Measurements from ENCODE around the gene UBR4.
"Not testable (repeated sequence)": the region's sequence is repeated elsewhere in the genome, so short reads cannot be mapped to it uniquely, and the experiment has no call there.

The UBR4 gene

GRCh38 chr1:19220991-19221390 lies 10.9 kb upstream of the UBR4 start:
- Histone ChIP-seq H3K27me3 (no peaks in the 10 kb centered on the region), H3K36me3 (peaks cover 97% of the 10 kb centered on the region), H3K4me2 (peak overlapping the region; percentile 36; the same call in 1 of the 2 replicates), H3K4me1 (peaks cover 18% of the 10 kb centered on the region), H3K27ac (peak overlapping the region; percentile 30; the same call in 1 of the 2 replicates), H3K4me3 (no peak overlapping the region), H3K9me3 (no peaks in the 10 kb centered on the region), H3K9ac (0 out of 2 replicates have a peak overlapping the region, but pooled peaks have one; percentile 38), H4K20me1 (peaks cover 85% of the 10 kb centered on the region)
- no peak for TF ChIP-seq Cebpa-rat (IDR thresholded peaks at IDR 0.05)

GRCh38 chr1:19220080-19220846 lies 10.2 kb upstream of the UBR4 start:
- peak overlapping the region; percentile 36 for H3K4me2 ChIP-seq
- H3K36me3 ChIP-seq: peaks cover 97% of the 10 kb centered on the region
- H3K4me1 ChIP-seq: peaks cover 18% of the 10 kb centered on the region
- H3K9ac ChIP-seq: no peak overlapping the region
- peaks cover 92% of the 10 kb centered on the region for H4K20me1 ChIP-seq
- H3K27ac ChIP-seq: peak overlapping the region; percentile 30
- no peak overlapping the region for H3K4me3 ChIP-seq
- TF ChIP-seq Cebpa-rat (IDR thresholded peaks at IDR 0.05): no peak
- H3K27me3 ChIP-seq: no peaks in the 10 kb centered on the region
- no peaks in the 10 kb centered on the region for H3K9me3 ChIP-seq

GRCh38 chr1:19219451-19219850 lies 9.4 kb upstream of the UBR4 start:
- TF ChIP-seq Cebpa-rat (IDR thresholded peaks at IDR 0.05): no peak
- Histone ChIP-seq H3K9ac (no peak overlapping the region), H4K20me1 (peaks cover 95% of the 10 kb centered on the region), H3K4me1 (peaks cover 18% of the 10 kb centered on the region), H3K27ac (peak overlapping the region; percentile 3; the same call in 1 of the 2 replicates), H3K4me2 (no peak overlapping the region), H3K4me3 (no peak overlapping the region), H3K9me3 (no peaks in the 10 kb centered on the region), H3K27me3 (no peaks in the 10 kb centered on the region), H3K36me3 (peaks cover 97% of the 10 kb centered on the region)

GRCh38 chr1:19216585-19216984 lies 6.5 kb upstream of the UBR4 start:
- Histone ChIP-seq H4K20me1 (peaks cover 84% of the 10 kb centered on the region), H3K36me3 (peaks cover 79% of the 10 kb centered on the region), H3K4me1 (peaks cover 36% of the 10 kb centered on the region)
- H3K4me2 ChIP-seq, H3K9ac ChIP-seq, H3K27me3 ChIP-seq, H3K9me3 ChIP-seq, H3K27ac ChIP-seq, H3K4me3 ChIP-seq: not testable (repeated sequence)

- TF ChIP-seq Cebpa-rat (IDR thresholded peaks at IDR 0.05): no peak
- Histone ChIP-seq H3K4me3 (no peak overlapping the region), H4K20me1 (peaks cover 73% of the 10 kb centered on the region), H3K9ac (no peak overlapping the region), H3K4me1 (peaks cover 32% of the 10 kb centered on the region), H3K9me3 (no peaks in the 10 kb centered on the region), H3K36me3 (peaks cover 49% of the 10 kb centered on the region), H3K4me2 (no peak overlapping the region), H3K27ac (no peak overlapping the region), H3K27me3 (no peaks in the 10 kb centered on the region)
Observed at GRCh38 chr1:19213580-19213979, 3.5 kb upstream of the UBR4 start.

GRCh38 chr1:19212167-19212566 lies 2.1 kb upstream of the UBR4 start:
- H3K9ac ChIP-seq: no peak overlapping the region

GRCh38 chr1:19210772-19211549 lies 895 bp upstream of the UBR4 start:
- Histone ChIP-seq H3K36me3 (peaks cover 26% of the 10 kb centered on the region), H3K4me3 (peak overlapping the region; percentile 95), H4K20me1 (peaks cover 78% of the 10 kb centered on the region), H3K4me2 (peak overlapping the region; percentile 94), H3K9ac (peak overlapping the region; percentile 93), H3K27ac (peak overlapping the region; percentile 90), H3K4me1 (peaks cover 49% of the 10 kb centered on the region), H3K9me3 (no peaks in the 10 kb centered on the region), H3K27me3 (no peaks in the 10 kb centered on the region)
- no peak for TF ChIP-seq Cebpa-rat (IDR thresholded peaks at IDR 0.05)

More at GRCh38 chr1:19212167-19212566, 2.1 kb upstream of the UBR4 start:
- peaks cover 35% of the 10 kb centered on the region for H3K36me3 ChIP-seq
- no peak overlapping the region for H3K27ac ChIP-seq
- peak overlapping the region; percentile 94 for H3K4me2 ChIP-seq
- no peak for TF ChIP-seq Cebpa-rat (IDR thresholded peaks at IDR 0.05)
- H3K9me3 ChIP-seq: no peaks in the 10 kb centered on the region
- H3K4me3 ChIP-seq: no peak overlapping the region
- peaks cover 75% of the 10 kb centered on the region for H4K20me1 ChIP-seq
- H3K27me3 ChIP-seq: no peaks in the 10 kb centered on the region
- peaks cover 45% of the 10 kb centered on the region for H3K4me1 ChIP-seq

- peaks cover 17% of the 10 kb centered on the region; the same call in 1 of the 2 replicates for H3K36me3 ChIP-seq
- TF ChIP-seq Cebpa-rat (IDR thresholded peaks at IDR 0.05): no peak
- H4K20me1 ChIP-seq: peaks cover 78% of the 10 kb centered on the region
- H3K4me3 ChIP-seq: peak overlapping the region; percentile 95
- peak overlapping the region; percentile 90 for H3K27ac ChIP-seq
- no peaks in the 10 kb centered on the region for H3K27me3 ChIP-seq
- peak overlapping the region; percentile 93 for H3K9ac ChIP-seq
- H3K9me3 ChIP-seq: no peaks in the 10 kb centered on the region
- H3K4me2 ChIP-seq: peak overlapping the region; percentile 83
- peaks cover 49% of the 10 kb centered on the region for H3K4me1 ChIP-seq
Observed at GRCh38 chr1:19209439-19209989, 552 bp downstream of the UBR4 start.

- Histone ChIP-seq H3K27ac (peak overlapping the region; percentile 90), H3K4me3 (peak overlapping the region; percentile 95), H4K20me1 (peaks cover 78% of the 10 kb centered on the region), H3K4me2 (peak overlapping the region; percentile 83), H3K27me3 (no peaks in the 10 kb centered on the region), H3K4me1 (peaks cover 49% of the 10 kb centered on the region), H3K36me3 (peaks cover 14% of the 10 kb centered on the region; the same call in 1 of the 2 replicates), H3K9me3 (no peaks in the 10 kb centered on the region), H3K9ac (peak overlapping the region; percentile 93)
- TF ChIP-seq Cebpa-rat (IDR thresholded peaks at IDR 0.05): no peak
Observed at GRCh38 chr1:19208710-19209438, 1.2 kb downstream of the UBR4 start.

Data from BLaER1 (cell line).